LNCAP (cell line): ENCODE results near the gene ARHGEF10L.

ENCODE experiments used
- CTCF ChIP-seq: fragments of 450-650 bp; IDR thresholded peaks from 2 replicates; pipeline ENCODE4 v1.5.1; 2017; ENCODE audit warnings: mild to moderate bottlenecking

Gene ARHGEF10L

GRCh38 chr1:17586172-17586964 lies 46.9 kb downstream of the ARHGEF10L start:
- no peak for TF ChIP-seq CTCF

- no peak for TF ChIP-seq CTCF
Measured at GRCh38 chr1:17587693-17588047, 48.2 kb downstream of the ARHGEF10L start.

- TF ChIP-seq CTCF, result no peak
Measured at GRCh38 chr1:17588048-17588871, 48.8 kb downstream of the ARHGEF10L start.

- no peak for TF ChIP-seq CTCF
Measured at GRCh38 chr1:17591814-17592430, 52.4 kb downstream of the ARHGEF10L start.

DNA sequence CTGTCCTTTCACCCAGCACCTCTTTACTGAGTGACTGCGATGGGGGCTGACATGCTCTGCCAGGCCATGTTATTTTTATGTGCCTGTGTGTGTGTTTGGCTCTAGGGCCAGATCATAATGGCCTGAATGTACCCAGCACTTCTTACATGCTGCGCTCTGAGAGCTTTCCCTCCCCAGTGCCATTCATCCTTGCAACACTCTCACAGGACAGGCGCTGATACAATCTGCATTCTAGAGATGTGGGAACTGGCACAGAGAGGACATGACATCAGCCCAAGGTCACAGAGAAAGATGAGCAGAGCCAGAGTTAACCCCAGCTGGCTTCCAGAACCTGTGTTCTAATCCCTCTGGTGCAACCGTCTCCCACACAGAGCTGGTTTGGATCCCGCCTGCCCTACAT lies 54.5 kb downstream of the ARHGEF10L start:
- no peak for TF ChIP-seq CTCF

DNA sequence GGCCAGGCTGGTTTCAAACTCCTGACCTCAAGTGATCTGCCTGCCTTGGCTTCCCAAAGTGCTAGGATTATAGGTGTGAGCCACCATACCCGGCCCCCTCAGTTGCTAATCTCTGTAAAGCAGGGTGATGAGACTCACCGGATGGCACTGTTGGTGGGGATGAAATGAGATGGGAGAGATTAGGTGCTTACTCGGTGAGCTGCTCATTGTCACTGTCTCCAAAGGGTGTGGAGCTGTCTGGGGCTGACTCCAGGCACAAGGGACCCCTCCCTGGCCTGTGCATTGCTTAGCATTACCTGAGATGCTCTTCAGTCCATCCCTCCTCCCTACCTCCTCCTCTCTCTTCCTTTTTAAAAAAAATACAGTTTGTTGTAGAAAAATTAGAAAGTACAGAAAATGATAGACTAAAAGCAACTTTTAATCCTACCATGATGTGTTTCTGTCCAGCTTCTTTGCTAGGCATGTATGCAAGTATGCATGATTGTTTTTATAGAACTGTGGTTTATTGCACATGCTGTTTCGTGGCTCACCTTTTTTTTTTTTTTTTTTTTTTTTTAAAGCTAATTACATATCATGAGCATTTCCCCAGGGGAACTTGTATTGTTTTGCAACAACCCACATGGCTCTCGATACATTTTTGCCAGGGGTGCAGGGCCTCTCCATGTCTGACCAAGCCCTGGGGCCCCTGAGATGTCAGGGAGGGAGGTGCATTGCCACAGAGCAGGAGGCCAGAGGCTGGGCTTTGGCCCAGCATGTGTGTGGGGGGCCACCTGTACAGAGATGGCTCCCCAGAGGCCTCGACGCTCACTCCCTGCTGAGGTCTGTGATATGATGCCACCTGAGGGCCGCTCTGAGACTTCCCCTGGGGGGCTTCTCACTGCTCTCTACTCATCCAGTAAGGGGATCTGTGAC lies 55.4 kb downstream of the ARHGEF10L start:
- TF ChIP-seq CTCF, result no peak

- TF ChIP-seq CTCF, result no peak
Measured at GRCh38 chr1:17595602-17595925, 56.1 kb downstream of the ARHGEF10L start.
